ENCODE measurements around the gene QPCT.

The QPCT gene

DNA sequence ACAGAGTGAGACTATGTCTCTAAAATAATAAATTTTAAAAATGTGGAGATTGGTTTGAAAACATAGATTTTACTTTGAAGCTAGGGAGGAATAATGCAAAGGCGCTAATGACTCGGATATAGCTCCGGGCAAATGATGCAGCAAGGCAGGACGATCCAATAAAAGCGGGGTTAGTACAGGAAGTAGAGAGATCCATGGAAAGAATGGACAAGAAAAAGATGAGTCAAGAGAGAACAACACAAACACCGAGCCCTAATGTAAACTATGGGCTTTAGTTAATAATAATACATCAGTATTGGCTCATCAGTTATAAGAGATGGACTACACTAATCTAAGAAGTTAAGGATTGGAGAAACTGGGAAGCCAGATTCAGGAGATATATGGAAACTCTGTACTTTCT is 74.5 kb downstream of the QPCT start:
- Histone ChIP-seq H3K4me1 (no peaks in the 10 kb centered on the region), H2AFZ (no peak overlapping the region), H3K27ac (no peak overlapping the region), H3K9me3 (ENCODE audit: control insufficient read depth, low read length) (no peaks in the 10 kb centered on the region), H3K27me3 (ENCODE audit: control insufficient read depth, insufficient read depth, low read length) (no peaks in the 10 kb centered on the region), H3K4me2 (ENCODE audit: low read length) (no peak overlapping the region), H3K79me2 (no peaks in the 10 kb centered on the region), H3K4me3 (ENCODE audit: low read depth, low read length) (no peak overlapping the region), H3K9ac (no peak overlapping the region), H3K36me3 (ENCODE audit: control insufficient read depth, insufficient read depth, low read length) (no peaks in the 10 kb centered on the region)
- TF ChIP-seq, protein P1, sequence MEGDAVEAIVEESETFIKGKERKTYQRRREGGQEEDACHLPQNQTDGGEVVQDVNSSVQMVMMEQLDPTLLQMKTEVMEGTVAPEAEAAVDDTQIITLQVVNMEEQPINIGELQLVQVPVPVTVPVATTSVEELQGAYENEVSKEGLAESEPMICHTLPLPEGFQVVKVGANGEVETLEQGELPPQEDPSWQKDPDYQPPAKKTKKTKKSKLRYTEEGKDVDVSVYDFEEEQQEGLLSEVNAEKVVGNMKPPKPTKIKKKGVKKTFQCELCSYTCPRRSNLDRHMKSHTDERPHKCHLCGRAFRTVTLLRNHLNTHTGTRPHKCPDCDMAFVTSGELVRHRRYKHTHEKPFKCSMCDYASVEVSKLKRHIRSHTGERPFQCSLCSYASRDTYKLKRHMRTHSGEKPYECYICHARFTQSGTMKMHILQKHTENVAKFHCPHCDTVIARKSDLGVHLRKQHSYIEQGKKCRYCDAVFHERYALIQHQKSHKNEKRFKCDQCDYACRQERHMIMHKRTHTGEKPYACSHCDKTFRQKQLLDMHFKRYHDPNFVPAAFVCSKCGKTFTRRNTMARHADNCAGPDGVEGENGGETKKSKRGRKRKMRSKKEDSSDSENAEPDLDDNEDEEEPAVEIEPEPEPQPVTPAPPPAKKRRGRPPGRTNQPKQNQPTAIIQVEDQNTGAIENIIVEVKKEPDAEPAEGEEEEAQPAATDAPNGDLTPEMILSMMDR (IDR thresholded peaks at IDR 0.05) = no peak

GRCh38 chr2:37421686-37422085 is 77.3 kb downstream of the QPCT start:
- no peaks in the 10 kb centered on the region for H3K4me1 ChIP-seq
- no peak overlapping the region for H3K4me3 ChIP-seq (ENCODE audit: low read depth, low read length)
- H2AFZ ChIP-seq = no peak overlapping the region
- no peak overlapping the region for H3K4me2 ChIP-seq (ENCODE audit: low read length)
- no peaks in the 10 kb centered on the region for H3K27me3 ChIP-seq (ENCODE audit: control insufficient read depth, insufficient read depth, low read length)
- no peaks in the 10 kb centered on the region for H3K36me3 ChIP-seq (ENCODE audit: control insufficient read depth, insufficient read depth, low read length)
- TF ChIP-seq, protein P1 (IDR thresholded peaks at IDR 0.05) = no peak
- no peak overlapping the region for H3K9ac ChIP-seq
- no peak overlapping the region for H3K27ac ChIP-seq
- H3K79me2 ChIP-seq = no peaks in the 10 kb centered on the region
- no peaks in the 10 kb centered on the region for H3K9me3 ChIP-seq (ENCODE audit: control insufficient read depth, low read length)

GRCh38 chr2:37422816-37423215 is 78.4 kb downstream of the QPCT start:
- TF ChIP-seq, protein P1 (IDR thresholded peaks at IDR 0.05) = no peak
- H2AFZ ChIP-seq = no peak overlapping the region
- H3K27ac ChIP-seq = no peak overlapping the region
- H3K79me2 ChIP-seq = no peaks in the 10 kb centered on the region
- no peaks in the 10 kb centered on the region for H3K9me3 ChIP-seq (ENCODE audit: control insufficient read depth, low read length)
- no peak overlapping the region for H3K4me2 ChIP-seq (ENCODE audit: low read length)
- no peak overlapping the region for H3K4me3 ChIP-seq (ENCODE audit: low read depth, low read length)
- H3K27me3 ChIP-seq (ENCODE audit: control insufficient read depth, insufficient read depth, low read length) = no peaks in the 10 kb centered on the region
- H3K36me3 ChIP-seq (ENCODE audit: control insufficient read depth, insufficient read depth, low read length) = no peaks in the 10 kb centered on the region
- no peaks in the 10 kb centered on the region for H3K4me1 ChIP-seq
- H3K9ac ChIP-seq = no peak overlapping the region
